SH-SY5Y (cell line): ENCODE results near the gene AKAP12.

Source experiments
- GATA2 ChIP-seq: IDR thresholded peaks from 2 replicates; pipeline ENCODE4 v1.6.1; 2011; ENCODE audit warnings: mild to moderate bottlenecking, low read depth, low read length
- GATA3 ChIP-seq: IDR thresholded peaks from 2 replicates; pipeline ENCODE4 v1.6.1; 2011; ENCODE audit warnings: low read depth, mild to moderate bottlenecking, low read length, moderate library complexity

Gene AKAP12

DNA sequence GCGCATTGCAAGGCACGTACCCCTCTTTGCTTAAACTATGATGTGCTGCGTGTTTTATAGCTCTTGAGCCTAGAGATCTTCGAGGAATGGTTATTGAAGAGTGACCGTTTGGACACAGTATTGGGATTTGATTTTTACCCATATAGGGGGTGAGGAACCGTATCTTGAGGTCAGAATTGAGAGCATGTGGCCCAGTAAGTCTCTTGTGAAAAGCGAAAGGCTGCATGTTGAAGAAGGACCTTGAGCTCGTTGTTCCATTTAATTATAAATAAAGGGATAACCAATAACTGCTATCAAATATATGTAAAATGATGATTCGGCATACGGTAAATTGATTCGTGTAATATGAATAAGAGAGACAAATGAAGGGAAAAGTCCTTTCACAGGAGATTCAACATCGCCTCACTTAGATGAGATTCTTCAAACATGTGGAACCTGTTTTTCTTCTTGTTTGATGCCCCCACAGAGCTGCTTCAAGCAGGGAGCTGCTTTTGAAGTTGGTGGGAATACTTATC lies 66.6 kb downstream of the AKAP12 start:
- TF ChIP-seq GATA3 (no peak), GATA2 (no peak)

GRCh38 chr6:151307501-151307900 lies 67.7 kb downstream of the AKAP12 start:
- no peak for TF ChIP-seq GATA2
- no peak for TF ChIP-seq GATA3

- TF ChIP-seq GATA2: no peak
- no peak for TF ChIP-seq GATA3
These were observed 69.9 kb downstream of the AKAP12 start for GRCh38 chr6:151309619-151310018.

DNA sequence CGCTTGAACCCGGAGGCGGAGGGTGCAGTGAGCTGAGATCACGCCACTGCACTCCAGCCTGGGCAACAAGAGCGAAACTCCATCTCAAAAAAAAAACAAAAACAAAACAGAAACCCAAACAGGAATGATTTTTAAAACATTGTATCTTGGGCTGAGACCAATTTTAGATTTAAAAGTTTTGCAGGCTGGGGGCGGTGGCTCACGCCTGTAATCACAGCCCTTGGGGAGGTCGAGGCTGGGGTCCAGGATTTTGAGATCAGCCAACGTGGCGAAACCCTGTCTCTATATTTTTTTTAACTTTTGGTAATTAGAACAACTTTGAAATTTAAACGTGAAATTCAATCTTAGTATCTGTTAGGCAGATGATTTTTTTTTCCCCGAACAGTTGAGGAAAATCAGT lies 70.5 kb downstream of the AKAP12 start:
- TF ChIP-seq GATA2: no peak
- no peak for TF ChIP-seq GATA3

DNA sequence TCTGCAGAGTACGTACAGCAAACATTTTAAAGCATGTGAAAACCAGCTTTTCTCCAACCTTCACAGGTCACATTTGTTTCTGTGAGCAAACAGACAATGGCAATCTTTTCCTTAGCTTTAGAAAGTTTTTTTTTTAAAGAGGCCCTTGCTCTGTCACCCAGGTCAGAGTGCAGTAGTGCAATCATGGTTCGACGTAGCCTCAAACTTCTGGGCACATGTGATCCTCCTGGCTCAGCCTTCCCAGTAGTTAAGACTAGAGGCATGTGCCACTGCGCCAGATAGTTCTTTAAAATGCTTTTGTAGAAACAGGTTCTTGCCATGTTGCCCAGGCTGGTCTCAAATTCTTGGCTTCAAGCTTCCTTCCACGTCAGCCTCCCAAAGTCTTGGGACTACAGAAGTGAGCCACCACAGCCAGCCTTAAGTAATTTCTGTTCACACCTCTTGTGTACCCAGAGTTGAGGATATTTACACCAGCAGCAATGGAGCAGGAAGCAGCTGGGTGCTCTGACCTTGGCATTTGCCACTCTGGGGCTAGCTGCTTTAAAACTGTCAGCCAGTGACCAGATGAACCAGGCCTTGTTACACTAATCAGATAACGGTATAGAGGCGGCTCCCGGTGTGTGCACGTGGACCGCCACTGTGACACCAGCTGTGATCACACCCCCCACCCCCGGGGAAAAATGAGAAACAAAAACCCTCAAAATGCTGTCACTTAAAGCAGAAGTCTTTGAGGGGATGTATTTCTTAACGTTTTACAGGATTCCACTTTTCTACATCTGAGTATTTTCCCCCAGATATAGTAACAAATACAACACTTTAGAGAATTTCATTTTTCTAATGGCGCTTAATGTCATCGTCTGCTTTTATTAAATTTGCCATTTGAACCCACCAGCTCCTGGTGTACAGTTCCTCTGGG lies 71.3 kb downstream of the AKAP12 start:
- peak; percentile 85 for TF ChIP-seq GATA2
- peak; percentile 68 for TF ChIP-seq GATA3

GRCh38 chr6:151313066-151313491 lies 73.3 kb downstream of the AKAP12 start:
- TF ChIP-seq GATA2: no peak
- no peak for TF ChIP-seq GATA3

DNA sequence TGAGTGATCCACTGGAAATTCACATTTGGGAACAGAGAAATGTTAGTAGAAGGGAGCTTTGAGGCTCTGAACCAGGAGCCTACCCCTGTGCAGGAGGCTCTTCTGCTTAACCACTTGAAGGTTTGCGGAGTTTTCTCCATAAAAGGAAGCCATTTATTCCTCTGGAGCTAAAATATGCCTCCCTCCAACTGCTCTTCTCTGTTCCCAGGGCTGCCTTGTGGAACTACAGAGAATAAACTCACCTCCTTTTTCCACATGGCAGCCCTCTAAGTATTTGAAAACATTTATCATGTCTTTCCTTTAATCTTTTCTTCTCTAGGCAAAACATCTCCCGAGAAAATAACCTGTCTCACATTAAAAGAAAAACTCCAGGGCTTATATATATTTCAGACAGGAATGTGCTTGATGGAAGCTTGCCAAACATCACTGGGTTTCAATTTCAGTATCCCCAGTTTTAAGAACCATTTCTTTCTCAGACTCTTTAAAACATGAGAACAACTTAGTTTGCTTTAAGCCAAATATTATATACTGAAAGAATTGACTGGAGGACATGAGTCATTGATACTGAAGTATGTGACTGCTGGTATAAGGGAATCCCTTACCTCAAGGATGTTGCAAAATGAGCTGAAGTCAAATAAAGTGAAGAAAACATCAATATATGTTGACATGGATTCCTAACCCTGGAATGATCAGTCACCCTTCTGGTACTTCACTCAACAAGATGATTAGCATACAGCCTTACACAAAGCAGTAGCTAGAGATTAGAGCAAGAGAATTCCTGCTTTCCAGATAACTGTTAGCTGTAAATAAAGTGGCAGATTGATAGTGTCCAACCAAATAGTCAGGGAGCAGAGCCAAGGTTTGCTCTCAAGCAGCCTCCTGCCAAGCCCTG lies 77.6 kb downstream of the AKAP12 start:
- no peak for TF ChIP-seq GATA3

- TF ChIP-seq GATA2: no peak
- no peak for TF ChIP-seq GATA3
These were observed 78.2 kb downstream of the AKAP12 start for GRCh38 chr6:151317995-151318365.

GRCh38 chr6:151320140-151320539 lies 80.4 kb downstream of the AKAP12 start:
- TF ChIP-seq GATA3: no peak
- no peak for TF ChIP-seq GATA2

- TF ChIP-seq GATA3 (no peak), GATA2 (no peak)
These were observed 81.7 kb downstream of the AKAP12 start for GRCh38 chr6:151321438-151321837.

- TF ChIP-seq GATA2: no peak
- no peak for TF ChIP-seq GATA3
These were observed 82.8 kb downstream of the AKAP12 start for GRCh38 chr6:151322570-151322969.

DNA sequence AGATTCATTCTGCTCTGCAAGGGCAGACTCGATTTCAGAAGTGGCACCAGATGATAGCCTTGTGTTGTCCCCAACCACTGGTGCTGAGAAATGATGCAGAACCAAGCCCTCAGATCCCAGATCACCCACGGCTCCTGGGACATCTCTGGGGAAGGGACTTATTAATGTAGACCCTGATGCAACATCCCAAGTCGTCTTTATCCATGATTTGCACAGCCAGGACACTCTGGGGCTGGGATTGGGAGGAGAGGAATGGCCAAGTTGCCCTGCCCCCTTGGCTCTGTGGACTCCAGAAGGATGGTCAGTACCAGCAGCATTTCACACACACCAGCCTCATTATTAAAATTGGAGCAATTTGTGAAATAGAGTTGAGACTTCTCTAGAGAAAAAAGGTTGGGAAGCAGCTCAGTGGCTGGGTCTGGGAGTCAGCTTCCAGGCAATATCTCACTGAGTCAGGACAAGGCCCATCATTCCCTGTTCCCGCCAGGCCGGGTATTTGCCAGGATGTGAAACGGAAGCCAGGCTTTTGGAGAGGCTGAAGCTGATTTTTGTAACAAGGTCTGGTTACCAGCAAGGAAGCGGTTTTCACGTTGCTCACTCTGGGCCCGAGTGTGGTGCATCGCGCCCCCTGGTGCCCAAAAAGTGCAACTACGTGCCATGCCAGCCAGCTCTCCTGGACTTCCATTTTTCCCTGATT lies 84.2 kb downstream of the AKAP12 start:
- TF ChIP-seq GATA2 (no peak), GATA3 (no peak)

DNA sequence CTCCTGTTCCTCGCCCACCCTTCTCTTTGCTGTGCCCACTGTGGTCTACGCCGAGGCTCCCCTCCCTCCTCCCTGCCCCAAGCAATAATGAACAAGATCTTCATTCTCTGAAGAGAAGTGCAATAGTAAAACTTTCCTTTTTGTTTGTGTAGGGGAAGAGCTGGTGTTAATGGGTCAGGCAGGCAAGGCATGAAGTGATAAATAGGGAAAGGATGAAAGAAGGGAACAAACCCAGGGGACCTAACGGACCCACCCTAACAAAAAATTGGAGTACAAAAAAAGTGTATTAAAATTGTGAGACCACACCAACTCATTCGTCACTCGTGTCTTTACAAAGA lies 84.7 kb downstream of the AKAP12 start:
- TF ChIP-seq GATA3: no peak
- TF ChIP-seq GATA2: no peak
